Upper lobe of left lung (tissue), 4 donors: ENCODE results near the gene LRRK1.

Experiments
- CTCF ChIP-seq, 6 experiments: fragments of 450-650 bp in 4 of 6; fragments of 200-600 bp in 2 of 6; sonication (generic) in 2 of 6; IDR thresholded peaks; one replicate each; pipeline ENCODE4 v1.5.1; 2016 to 2019; ENCODE audit warnings: antibody characterized with exemption in 6 of 6
- EP300 ChIP-seq, 4 donors: sonication (generic); formaldehyde crosslinking; IDR thresholded peaks; one replicate each; pipeline ENCODE4 v1.5.1; 2017; ENCODE audit warnings: antibody characterized with exemption in 4 of 4, control low read depth in 2 of 4
- POLR2A ChIP-seq, 4 donors: fragments of 450-650 bp; IDR thresholded peaks; one replicate each; pipeline ENCODE4 v1.5.1; 2016 to 2017; ENCODE audit warnings: antibody characterized with exemption in 4 of 4, mild to moderate bottlenecking in 2 of 4
- POLR2AphosphoS5 ChIP-seq, 2 donors: sonication (generic); formaldehyde crosslinking; IDR thresholded peaks; one replicate each; pipeline ENCODE4 v1.5.1; 2017; ENCODE audit warnings: antibody characterized with exemption in 2 of 2

GRCh38 chr15:101118615-101119014 lies 199.5 kb downstream of the LRRK1 start:
- TF ChIP-seq CTCF (IDR thresholded peaks at IDR 0.05) (no peak), POLR2A (IDR thresholded peaks at IDR 0.05) (no peak), EP300 (IDR thresholded peaks at IDR 0.05) (no peak), POLR2AphosphoS5 (IDR thresholded peaks at IDR 0.05) (no peak)
